OCI-LY1 (cell line): Measurements from ENCODE around the gene SHROOM3.

ENCODE experiments used
- H2AFZ ChIP-seq: fragments of 200-600 bp; sonication (generic), shearing (Covaris generic); 2 replicates; pipeline ENCODE4 v1.6.0; 2014; ENCODE audit warnings: antibody characterized with exemption, mild to moderate bottlenecking, low read length
- H3F3A ChIP-seq: fragments of 200-600 bp; sonication (generic), shearing (Covaris generic); 2 replicates; pipeline ENCODE4 v1.6.0; 2014; ENCODE audit warnings: mild to moderate bottlenecking, antibody characterized with exemption, low read length, moderate library complexity; ENCODE audit not compliant: insufficient read depth
- H3K27ac ChIP-seq: fragments of 200-600 bp; sonication (generic); 2 replicates; pipeline ENCODE4 v1.5.1; 2014; ENCODE audit warnings: low read length, mixed run types, mild to moderate bottlenecking, low read depth; ENCODE audit not compliant: poor library complexity, severe bottlenecking
- H3K27me3 ChIP-seq: fragments of 200-600 bp; sonication (generic); 2 replicates; pipeline ENCODE4 v1.6.0; 2014; ENCODE audit warnings: antibody characterized with exemption, mild to moderate bottlenecking, low read length, moderate library complexity; ENCODE audit not compliant: insufficient read depth
- H3K36me3 ChIP-seq: fragments of 200-600 bp; sonication (generic); 2 replicates; pipeline ENCODE4 v1.6.1; 2014; ENCODE audit warnings: mild to moderate bottlenecking, antibody characterized with exemption, low read length, moderate library complexity, mixed read lengths; ENCODE audit not compliant: insufficient read depth
- H3K4me1 ChIP-seq: fragments of 200-600 bp; sonication (generic); 2 replicates; pipeline ENCODE4 v1.5.1; 2014; ENCODE audit warnings: mild to moderate bottlenecking, low read length, moderate library complexity; ENCODE audit not compliant: insufficient read depth, severe bottlenecking
- H3K4me2 ChIP-seq: fragments of 200-600 bp; sonication (generic), shearing (Covaris generic); 2 replicates; pipeline ENCODE4 v1.6.1; 2014; ENCODE audit warnings: low read length
- H3K4me3 ChIP-seq: fragments of 200-600 bp; sonication (generic); 2 replicates; pipeline ENCODE4 v1.5.1; 2014; ENCODE audit warnings: low read length, low read depth, mild to moderate bottlenecking, mixed read lengths; ENCODE audit not compliant: poor library complexity, severe bottlenecking
- H3K79me2 ChIP-seq: fragments of 200-600 bp; shearing (Covaris generic); 2 replicates; pipeline ENCODE4 v1.6.1; 2016; ENCODE audit warnings: mixed run types, low read length, mixed read lengths; ENCODE audit not compliant: insufficient read depth
- H3K9ac ChIP-seq: fragments of 200-600 bp; sonication (generic), shearing (Covaris generic); 2 replicates; pipeline ENCODE4 v1.6.1; 2014; ENCODE audit warnings: mild to moderate bottlenecking, low read length, mixed read lengths
- H3K9me2 ChIP-seq: fragments of 200-600 bp; sonication (generic), shearing (Covaris generic); 2 replicates; pipeline ENCODE4 v1.6.1; 2014; ENCODE audit warnings: low read depth, mild to moderate bottlenecking, low read length, mixed read lengths
- H3K9me3 ChIP-seq: fragments of 200-600 bp; shearing (Covaris generic); 2 replicates; pipeline ENCODE4 v1.6.1; 2014; ENCODE audit warnings: low read length, mixed read lengths
- H4K20me1 ChIP-seq: fragments of 200-600 bp; sonication (generic), shearing (Covaris generic); 2 replicates; pipeline ENCODE4 v1.6.0; 2016; ENCODE audit warnings: mild to moderate bottlenecking, low read length; ENCODE audit not compliant: insufficient read depth
- EZH2 ChIP-seq: fragments of 200-600 bp; sonication (generic), shearing (Covaris generic); IDR thresholded peaks from 2 replicates; pipeline ENCODE4 v1.8.0; 2017; ENCODE audit warnings: borderline replicate concordance, mixed run types, mild to moderate bottlenecking, antibody characterized with exemption, low read length, moderate library complexity, mixed read lengths
- TF ChIP-seq, protein P1 (sequence below): fragments of 200-600 bp; sonication (generic), shearing (Covaris generic); IDR thresholded peaks from 2 replicates; pipeline ENCODE4 v1.5.1; 2017; ENCODE audit warnings: mild to moderate bottlenecking, antibody characterized with exemption, low read length, moderate library complexity, mixed read lengths

SHROOM3 gene

DNA sequence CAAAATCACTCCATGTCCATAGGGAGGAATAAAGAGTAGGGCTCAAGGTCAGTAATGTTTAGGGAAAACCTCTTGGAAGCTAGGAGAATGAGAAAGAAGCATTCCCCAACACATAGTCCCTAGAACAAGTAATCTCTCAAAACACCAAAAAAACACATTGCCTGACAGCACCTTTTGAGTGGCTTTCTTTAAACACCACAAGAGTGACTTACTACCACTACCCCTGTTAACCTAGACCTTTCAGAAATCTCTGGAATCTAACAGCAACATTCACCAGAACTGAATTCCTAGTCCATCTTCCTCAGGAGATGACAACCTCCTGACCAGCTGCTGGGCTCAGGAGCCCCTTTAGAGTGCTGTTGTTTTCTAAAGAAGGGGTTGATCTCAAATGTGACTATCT lies 320.7 kb downstream of the SHROOM3 start:
- no peak overlapping the region for H2AFZ ChIP-seq
- no peak overlapping the region for H3K4me2 ChIP-seq
- H4K20me1 ChIP-seq, result no peaks in the 10 kb centered on the region
- H3K9me3 ChIP-seq, result no peaks in the 10 kb centered on the region
- no peaks in the 10 kb centered on the region for H3F3A ChIP-seq
- no peaks in the 10 kb centered on the region for H3K4me1 ChIP-seq
- no peaks in the 10 kb centered on the region for H3K36me3 ChIP-seq
- no peak overlapping the region for H3K4me3 ChIP-seq
- H3K79me2 ChIP-seq, result no peaks in the 10 kb centered on the region
- H3K9ac ChIP-seq, result no peak overlapping the region
- H3K27ac ChIP-seq, result no peak overlapping the region
- no peaks in the 10 kb centered on the region for H3K9me2 ChIP-seq
- TF ChIP-seq EZH2, result no peak
- TF ChIP-seq, protein P1, sequence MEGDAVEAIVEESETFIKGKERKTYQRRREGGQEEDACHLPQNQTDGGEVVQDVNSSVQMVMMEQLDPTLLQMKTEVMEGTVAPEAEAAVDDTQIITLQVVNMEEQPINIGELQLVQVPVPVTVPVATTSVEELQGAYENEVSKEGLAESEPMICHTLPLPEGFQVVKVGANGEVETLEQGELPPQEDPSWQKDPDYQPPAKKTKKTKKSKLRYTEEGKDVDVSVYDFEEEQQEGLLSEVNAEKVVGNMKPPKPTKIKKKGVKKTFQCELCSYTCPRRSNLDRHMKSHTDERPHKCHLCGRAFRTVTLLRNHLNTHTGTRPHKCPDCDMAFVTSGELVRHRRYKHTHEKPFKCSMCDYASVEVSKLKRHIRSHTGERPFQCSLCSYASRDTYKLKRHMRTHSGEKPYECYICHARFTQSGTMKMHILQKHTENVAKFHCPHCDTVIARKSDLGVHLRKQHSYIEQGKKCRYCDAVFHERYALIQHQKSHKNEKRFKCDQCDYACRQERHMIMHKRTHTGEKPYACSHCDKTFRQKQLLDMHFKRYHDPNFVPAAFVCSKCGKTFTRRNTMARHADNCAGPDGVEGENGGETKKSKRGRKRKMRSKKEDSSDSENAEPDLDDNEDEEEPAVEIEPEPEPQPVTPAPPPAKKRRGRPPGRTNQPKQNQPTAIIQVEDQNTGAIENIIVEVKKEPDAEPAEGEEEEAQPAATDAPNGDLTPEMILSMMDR, result no peak
- H3K27me3 ChIP-seq, result peaks cover 3% of the 10 kb centered on the region; the same call in 1 of the 2 replicates

DNA sequence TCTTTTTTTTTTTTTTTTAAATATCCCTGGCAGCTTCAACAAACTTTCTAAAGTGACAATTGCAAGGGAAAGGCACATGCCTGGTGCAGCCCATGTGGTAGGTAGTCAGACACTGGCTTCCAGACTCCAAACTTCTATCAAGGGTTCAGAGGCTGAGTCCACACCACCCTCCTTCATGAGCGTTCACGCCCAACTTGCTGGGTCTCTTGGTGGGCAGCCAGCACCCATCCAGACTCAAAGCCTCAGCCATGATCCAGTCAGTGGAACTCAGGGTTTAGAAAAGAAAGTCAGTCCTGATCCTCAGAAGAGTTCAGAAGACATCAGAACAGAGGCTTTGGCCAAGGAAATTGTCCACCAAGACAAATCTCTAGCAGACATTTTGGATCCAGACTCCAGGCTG lies 321.4 kb downstream of the SHROOM3 start:
- Histone ChIP-seq H3K4me1 (no peaks in the 10 kb centered on the region), H3K9ac (no peak overlapping the region), H3K79me2 (no peaks in the 10 kb centered on the region), H3K36me3 (no peaks in the 10 kb centered on the region), H3K9me3 (no peaks in the 10 kb centered on the region), H3K4me3 (no peak overlapping the region), H4K20me1 (no peaks in the 10 kb centered on the region), H3K27me3 (peaks cover 3% of the 10 kb centered on the region; the same call in 1 of the 2 replicates), H3K9me2 (no peaks in the 10 kb centered on the region), H2AFZ (no peak overlapping the region), H3K27ac (no peak overlapping the region), H3F3A (no peaks in the 10 kb centered on the region), H3K4me2 (no peak overlapping the region)
- TF ChIP-seq, protein P1, result no peak
- TF ChIP-seq EZH2, result no peak

DNA sequence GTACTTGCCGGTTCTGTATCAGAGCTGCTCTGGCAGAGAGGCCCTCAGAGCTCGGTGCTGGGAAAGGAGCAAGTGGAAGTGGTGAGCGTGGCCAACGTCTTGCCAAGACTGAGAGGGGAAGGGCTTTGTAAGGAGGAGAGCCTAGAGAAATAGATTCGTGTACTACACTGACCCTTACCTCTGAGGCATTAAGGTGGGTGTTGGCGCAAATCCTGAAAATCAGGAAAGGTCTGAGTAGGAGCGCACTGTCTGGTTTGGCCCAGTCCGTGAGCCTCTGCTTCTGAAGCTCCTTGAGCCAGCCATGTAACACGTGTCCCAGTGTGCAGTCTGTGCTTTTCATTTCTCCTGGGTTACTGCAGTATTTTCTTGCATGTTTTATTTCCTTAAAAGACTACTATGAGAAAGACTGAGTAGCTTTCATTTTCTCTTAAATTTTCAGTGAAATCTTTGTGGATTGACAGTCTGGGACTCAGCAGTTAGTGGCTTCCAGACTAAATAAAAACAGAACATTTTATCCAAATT lies 322.4 kb downstream of the SHROOM3 start:
- no peaks in the 10 kb centered on the region for H3K9me3 ChIP-seq
- H3K4me2 ChIP-seq, result no peak overlapping the region
- TF ChIP-seq, protein P1, result no peak
- TF ChIP-seq EZH2, result no peak
- H3K27me3 ChIP-seq, result 0 out of 2 replicates have a peak, but pooled peaks cover 3% of the 10 kb centered on the region
- no peak overlapping the region for H3K4me3 ChIP-seq
- H3K79me2 ChIP-seq, result no peaks in the 10 kb centered on the region
- H4K20me1 ChIP-seq, result no peaks in the 10 kb centered on the region
- H3K27ac ChIP-seq, result no peak overlapping the region
- H3K9me2 ChIP-seq, result no peaks in the 10 kb centered on the region
- no peak overlapping the region for H3K9ac ChIP-seq
- no peaks in the 10 kb centered on the region for H3F3A ChIP-seq
- no peaks in the 10 kb centered on the region for H3K4me1 ChIP-seq
- no peaks in the 10 kb centered on the region for H3K36me3 ChIP-seq
- H2AFZ ChIP-seq, result no peak overlapping the region
